KMS-11 (cell line): ENCODE measurements around the gene GLYR1.

Experiments used
- H2AFZ ChIP-seq: fragments of 200-600 bp; sonication (generic); 2 replicates; pipeline ENCODE4 v1.6.1; 2016; ENCODE audit warnings: antibody characterized with exemption, mixed run types, low read depth
- H3K27ac ChIP-seq: fragments of 200-600 bp; sonication (generic); 2 replicates; pipeline ENCODE4 v1.6.1; 2016; ENCODE audit warnings: mild to moderate bottlenecking, mixed run types
- H3K27me3 ChIP-seq: fragments of 200-600 bp; sonication (generic); 2 replicates; pipeline ENCODE4 v1.6.1; 2017; ENCODE audit warnings: mild to moderate bottlenecking, low read depth, mixed run types, moderate library complexity; ENCODE audit not compliant: insufficient read depth
- H3K36me3 ChIP-seq: fragments of 200-600 bp; sonication (generic); 2 replicates; pipeline ENCODE4 v1.6.1; 2017; ENCODE audit warnings: mild to moderate bottlenecking, mixed run types; ENCODE audit not compliant: insufficient read depth
- H3K4me1 ChIP-seq: fragments of 200-600 bp; sonication (generic); 2 replicates; pipeline ENCODE4 v1.6.1; 2016; ENCODE audit warnings: mild to moderate bottlenecking, low read depth, mixed run types; ENCODE audit not compliant: poor library complexity, severe bottlenecking
- H3K4me2 ChIP-seq: fragments of 200-600 bp; sonication (generic); 2 replicates; pipeline ENCODE4 v1.7.0; 2016; ENCODE audit warnings: mild to moderate bottlenecking, mixed run types
- H3K4me3 ChIP-seq: fragments of 200-600 bp; sonication (generic); IDR thresholded peaks from 2 replicates; pipeline ENCODE4 v1.6.1; 2017; ENCODE audit warnings: low read depth, low read length, mixed read lengths; ENCODE audit not compliant: insufficient read depth
- H3K79me2 ChIP-seq: fragments of 200-600 bp; sonication (generic); 2 replicates; pipeline ENCODE4 v1.6.1; 2016; ENCODE audit warnings: low read depth, mixed run types; ENCODE audit not compliant: insufficient read depth
- H3K9ac ChIP-seq: fragments of 200-600 bp; sonication (generic); 2 replicates; pipeline ENCODE4 v1.6.1; 2016; ENCODE audit warnings: mild to moderate bottlenecking, mixed run types
- H4K20me1 ChIP-seq: fragments of 200-600 bp; sonication (generic); 2 replicates; pipeline ENCODE4 v1.6.1; 2016; ENCODE audit warnings: mild to moderate bottlenecking, mixed run types; ENCODE audit not compliant: insufficient read depth
- TF ChIP-seq, protein P1 (sequence below): fragments of 200-600 bp; sonication (generic); conservative IDR thresholded peaks from 2 replicates; pipeline ENCODE4 v1.6.1; 2017; ENCODE audit warnings: low read depth, mild to moderate bottlenecking, antibody characterized with exemption, low read length, moderate library complexity, mixed read lengths

Gene GLYR1

DNA sequence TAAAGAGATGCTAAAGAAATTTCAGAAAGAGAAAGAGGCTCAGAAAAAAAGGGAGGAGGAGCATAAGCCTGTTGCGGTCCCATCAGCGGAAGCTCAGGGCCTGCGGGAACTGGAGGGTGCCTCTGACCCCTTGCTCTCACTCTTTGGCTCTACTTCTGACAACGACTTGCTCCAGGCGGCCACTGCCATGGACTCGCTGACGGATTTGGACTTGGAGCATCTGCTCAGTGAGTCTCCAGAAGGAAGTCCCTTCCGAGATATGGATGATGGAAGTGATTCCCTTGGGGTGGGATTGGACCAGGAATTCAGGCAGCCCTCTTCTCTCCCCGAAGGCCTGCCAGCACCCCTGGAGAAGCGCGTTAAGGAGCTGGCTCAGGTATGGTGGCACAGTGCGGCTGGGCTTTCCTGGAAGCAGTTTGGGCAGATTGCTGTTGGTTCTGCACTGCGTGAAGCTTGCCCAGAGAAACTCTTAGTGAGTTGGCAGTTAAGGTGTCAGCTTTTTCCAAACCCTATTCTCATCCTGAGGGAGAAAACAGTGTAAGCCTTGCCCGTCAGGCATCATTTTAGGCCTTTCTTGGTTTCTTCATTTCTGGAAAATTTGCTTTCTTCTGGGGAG lies 13.7 kb upstream of the GLYR1 start:
- no peaks in the 10 kb centered on the region for H3K27me3 ChIP-seq
- H3K4me3 ChIP-seq: no peak overlapping the region
- H2AFZ ChIP-seq: no peak overlapping the region
- no peak overlapping the region for H3K4me2 ChIP-seq
- H3K4me1 ChIP-seq: no peaks in the 10 kb centered on the region
- H4K20me1 ChIP-seq: no peaks in the 10 kb centered on the region; the same call in 1 of the 2 replicates
- peaks cover 17% of the 10 kb centered on the region; the same call in 1 of the 2 replicates for H3K79me2 ChIP-seq
- H3K9ac ChIP-seq: no peak overlapping the region
- no peaks in the 10 kb centered on the region; the same call in 1 of the 2 replicates for H3K36me3 ChIP-seq
- no peak overlapping the region for H3K27ac ChIP-seq
- TF ChIP-seq, protein P1, sequence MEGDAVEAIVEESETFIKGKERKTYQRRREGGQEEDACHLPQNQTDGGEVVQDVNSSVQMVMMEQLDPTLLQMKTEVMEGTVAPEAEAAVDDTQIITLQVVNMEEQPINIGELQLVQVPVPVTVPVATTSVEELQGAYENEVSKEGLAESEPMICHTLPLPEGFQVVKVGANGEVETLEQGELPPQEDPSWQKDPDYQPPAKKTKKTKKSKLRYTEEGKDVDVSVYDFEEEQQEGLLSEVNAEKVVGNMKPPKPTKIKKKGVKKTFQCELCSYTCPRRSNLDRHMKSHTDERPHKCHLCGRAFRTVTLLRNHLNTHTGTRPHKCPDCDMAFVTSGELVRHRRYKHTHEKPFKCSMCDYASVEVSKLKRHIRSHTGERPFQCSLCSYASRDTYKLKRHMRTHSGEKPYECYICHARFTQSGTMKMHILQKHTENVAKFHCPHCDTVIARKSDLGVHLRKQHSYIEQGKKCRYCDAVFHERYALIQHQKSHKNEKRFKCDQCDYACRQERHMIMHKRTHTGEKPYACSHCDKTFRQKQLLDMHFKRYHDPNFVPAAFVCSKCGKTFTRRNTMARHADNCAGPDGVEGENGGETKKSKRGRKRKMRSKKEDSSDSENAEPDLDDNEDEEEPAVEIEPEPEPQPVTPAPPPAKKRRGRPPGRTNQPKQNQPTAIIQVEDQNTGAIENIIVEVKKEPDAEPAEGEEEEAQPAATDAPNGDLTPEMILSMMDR: no peak

DNA sequence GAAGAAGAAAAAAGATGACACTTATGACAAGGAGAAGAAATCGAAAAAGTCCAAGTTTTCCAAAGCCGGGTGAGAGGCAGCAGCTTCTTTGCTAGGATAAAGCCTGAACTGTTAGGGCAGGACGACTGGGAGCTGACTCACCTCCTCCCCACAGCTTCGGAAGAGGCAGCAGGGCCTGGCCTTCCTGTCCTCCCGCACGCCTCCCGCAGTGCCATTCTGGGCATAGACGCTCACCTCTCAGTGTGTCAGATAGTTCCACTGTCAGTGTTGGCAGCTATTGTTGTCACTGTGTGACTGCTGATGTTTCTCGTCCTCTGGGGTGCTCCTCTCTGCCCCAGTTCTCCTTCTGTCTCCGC lies 12.8 kb upstream of the GLYR1 start:
- TF ChIP-seq, protein P1: no peak
- Histone ChIP-seq H3K4me2 (no peak overlapping the region), H3K4me1 (no peaks in the 10 kb centered on the region), H4K20me1 (no peaks in the 10 kb centered on the region), H3K9ac (no peak overlapping the region), H3K27me3 (no peaks in the 10 kb centered on the region), H3K79me2 (peaks cover 17% of the 10 kb centered on the region; the same call in 1 of the 2 replicates), H2AFZ (no peak overlapping the region), H3K36me3 (no peaks in the 10 kb centered on the region; the same call in 1 of the 2 replicates), H3K4me3 (no peak overlapping the region), H3K27ac (no peak overlapping the region)

DNA sequence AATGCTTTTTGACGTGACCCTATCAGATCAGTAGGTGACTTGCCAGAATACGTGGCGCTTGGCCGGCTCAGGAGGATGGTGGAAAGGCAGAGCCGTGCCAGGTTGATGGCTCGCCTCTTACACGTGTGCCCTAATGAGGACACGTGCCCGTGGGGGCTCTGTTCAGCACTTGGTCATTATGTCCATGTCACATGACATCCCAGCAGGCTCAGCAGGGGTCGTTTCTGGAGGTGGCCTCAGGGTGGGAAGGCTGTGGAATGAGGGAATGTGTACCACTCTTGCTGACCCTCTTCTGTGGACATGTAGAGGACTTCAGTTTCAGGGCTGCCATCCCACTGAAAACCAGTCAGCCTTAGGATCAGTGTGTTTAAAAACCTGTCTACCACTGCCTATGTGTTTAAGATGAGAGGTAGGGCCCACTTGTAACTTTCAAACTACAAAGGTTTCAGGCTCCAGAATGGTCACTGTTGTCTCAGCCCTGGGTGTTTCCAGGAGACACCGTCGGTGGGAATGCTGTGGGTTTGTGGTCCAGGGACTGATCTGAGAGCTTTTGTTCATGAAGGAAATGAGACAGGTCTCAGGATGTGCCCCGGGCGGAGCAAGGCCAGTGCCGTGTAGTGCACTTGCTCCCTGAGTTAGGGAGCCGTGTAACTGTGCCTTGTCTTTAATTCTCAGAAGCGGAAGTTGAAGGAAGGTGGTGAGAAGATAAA lies 12.3 kb upstream of the GLYR1 start:
- H3K27ac ChIP-seq: no peak overlapping the region
- H2AFZ ChIP-seq: no peak overlapping the region
- H3K36me3 ChIP-seq: no peaks in the 10 kb centered on the region; the same call in 1 of the 2 replicates
- no peaks in the 10 kb centered on the region for H3K27me3 ChIP-seq
- no peaks in the 10 kb centered on the region for H3K4me1 ChIP-seq
- H3K4me2 ChIP-seq: no peak overlapping the region
- no peak overlapping the region for H3K4me3 ChIP-seq
- H4K20me1 ChIP-seq: no peaks in the 10 kb centered on the region
- H3K9ac ChIP-seq: no peak overlapping the region
- H3K79me2 ChIP-seq: peaks cover 15% of the 10 kb centered on the region; the same call in 1 of the 2 replicates
- TF ChIP-seq, protein P1: no peak

DNA sequence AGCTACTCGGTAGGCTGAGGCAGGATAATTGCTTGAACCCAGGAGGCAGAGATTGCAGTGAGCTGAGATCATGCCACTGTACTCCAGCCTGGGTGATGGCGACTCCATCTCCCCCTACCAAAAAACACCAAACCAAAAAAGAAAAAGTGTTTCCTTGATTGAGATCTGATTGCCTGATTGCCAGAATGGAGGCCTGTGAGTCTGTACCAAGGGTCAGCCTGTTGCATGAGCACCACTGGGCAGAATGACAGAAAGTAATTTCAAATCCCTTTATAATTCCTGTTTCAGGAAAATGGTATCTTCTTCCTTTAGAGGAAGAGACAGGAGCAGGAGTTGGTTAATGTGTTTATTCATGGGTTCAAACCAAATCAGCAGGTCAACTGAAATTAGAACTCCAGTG lies 8.7 kb upstream of the GLYR1 start:
- Histone ChIP-seq H2AFZ (no peak overlapping the region), H4K20me1 (peaks cover 9% of the 10 kb centered on the region), H3K4me2 (no peak overlapping the region), H3K27ac (no peak overlapping the region), H3K4me1 (peaks cover 9% of the 10 kb centered on the region), H3K36me3 (peaks cover 11% of the 10 kb centered on the region; the same call in 1 of the 2 replicates), H3K9ac (no peak overlapping the region), H3K27me3 (no peaks in the 10 kb centered on the region), H3K79me2 (peaks cover 26% of the 10 kb centered on the region; the same call in 1 of the 2 replicates), H3K4me3 (no peak overlapping the region)
- TF ChIP-seq, protein P1: no peak
